ENCODE measurements around the gene TMA7.
A peak's percentile ranks its signal among the peaks of the same experiment; 100 is the strongest.

The TMA7 gene

DNA sequence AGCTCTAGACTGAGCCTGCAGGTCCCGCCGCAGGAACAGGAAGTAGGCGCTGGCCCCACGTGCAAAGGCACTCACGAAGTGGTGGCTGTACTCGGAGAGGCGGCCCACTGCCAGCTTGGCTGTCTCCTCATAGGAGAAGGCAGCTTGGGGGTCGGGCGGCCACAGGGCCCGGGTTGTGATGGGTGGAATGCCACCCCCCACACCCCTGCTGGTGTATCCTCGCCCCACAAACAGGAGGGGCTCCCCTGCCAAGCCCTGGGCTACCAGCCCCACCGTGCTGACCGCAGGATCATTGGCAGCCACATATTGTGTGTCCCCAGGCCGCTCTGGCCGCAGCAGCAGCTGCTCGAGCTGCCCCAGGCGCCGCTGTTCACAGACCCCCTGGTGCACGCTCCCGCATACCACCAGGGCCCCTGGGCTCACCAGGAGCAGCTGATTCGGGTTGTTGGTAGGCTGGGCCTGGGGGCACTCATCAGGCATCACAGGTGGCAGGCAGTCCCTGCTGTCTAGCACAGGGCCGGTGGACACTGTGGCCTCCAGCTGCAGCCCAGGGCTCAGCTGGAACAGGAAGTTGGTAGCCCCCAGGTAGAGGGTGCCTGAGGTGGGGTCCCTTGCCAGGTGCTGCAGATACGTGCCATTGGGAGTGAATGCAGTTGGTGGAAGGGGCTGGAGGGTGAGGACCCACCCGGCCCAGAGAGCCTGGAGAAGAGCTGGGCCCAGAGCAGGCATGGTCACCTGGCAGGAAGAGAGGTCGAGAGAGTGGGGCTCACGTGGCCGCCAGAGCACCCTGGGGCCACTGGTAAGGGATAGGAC is 16.0 kb upstream of the TMA7 start:
- no peak for DNase-seq

DNA sequence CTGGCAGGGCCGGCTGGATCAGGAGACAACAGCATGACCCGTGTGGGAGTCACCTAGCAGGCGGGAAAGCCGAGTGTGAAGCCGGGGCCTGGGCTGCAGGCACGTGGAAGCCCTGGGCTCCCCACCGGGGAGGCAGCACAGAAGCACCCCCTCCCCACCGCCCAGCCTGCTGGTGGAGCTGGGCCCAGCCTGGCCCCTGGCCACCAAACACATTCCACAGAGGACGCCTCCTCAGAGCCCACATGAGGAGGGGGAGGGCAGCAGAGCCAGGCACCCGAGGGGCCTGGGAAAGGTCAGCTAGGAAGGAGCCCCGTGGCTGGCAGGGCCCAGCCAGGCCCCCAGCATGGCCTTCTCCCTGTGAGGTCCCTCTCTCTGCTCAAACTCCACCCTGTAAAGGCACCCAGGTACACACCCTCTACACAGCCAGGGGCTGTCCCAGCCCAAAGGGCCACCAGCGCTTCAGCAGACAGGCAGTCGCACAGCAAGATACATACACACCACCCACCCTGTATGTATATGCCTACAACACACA is 14.7 kb upstream of the TMA7 start:
- no peak for DNase-seq

DNA sequence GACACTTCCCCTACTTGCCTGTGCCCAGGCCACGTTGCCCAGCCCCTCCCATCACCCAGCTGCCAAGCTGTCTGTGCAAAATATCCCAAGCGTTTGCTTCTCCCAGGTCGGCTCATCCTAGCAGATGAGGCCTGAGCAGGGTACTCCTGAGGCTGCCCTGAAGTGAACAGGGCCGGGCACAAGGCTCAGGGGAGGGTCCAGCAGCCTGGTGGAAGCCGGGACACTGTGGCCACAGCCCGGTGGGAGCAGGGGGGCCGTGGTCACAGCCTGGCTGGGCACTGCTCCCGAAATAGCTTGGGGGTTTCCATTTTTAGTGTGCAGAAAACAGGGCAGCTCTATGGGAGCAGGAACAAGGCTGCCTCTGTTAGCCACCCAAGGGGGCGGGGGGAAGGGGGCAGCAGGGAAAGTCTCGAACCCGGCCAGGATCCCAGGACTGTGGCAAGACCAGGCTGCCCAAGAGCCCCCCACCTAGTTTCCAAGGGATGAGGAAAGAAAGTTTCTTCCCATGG is 13.6 kb upstream of the TMA7 start:
- no peak for DNase-seq

DNA sequence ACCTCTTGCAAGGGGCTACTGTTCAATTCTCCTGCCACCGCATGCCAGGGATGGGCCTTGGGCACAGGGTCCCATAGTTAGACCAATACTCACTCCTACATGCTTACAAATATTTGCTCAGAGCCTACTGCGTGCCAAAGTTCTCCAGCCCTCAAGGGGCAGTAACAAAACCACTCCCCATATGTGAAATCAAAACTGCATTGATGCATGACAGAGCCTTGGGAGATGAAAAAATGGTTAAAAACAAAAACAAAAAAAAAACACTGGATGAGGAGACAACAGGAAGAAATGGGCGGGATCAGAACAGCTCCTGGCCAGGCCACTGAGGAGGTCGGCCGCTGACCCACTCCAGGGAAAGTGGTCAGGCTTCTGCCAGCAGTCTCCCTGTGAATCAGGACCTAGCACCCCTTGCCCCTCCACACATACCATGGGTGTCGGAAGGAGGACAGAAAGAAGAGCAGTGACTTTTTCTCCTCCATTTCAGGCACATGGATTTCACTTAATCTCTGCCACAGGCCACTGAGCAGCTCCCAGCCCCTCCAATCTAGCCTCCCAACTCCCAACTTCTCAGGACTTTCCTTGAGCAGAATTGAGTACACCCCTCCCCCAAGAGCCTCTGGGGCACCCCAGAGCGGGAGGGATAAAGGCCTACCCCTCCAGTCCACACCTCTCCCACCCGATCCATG is 13.0 kb upstream of the TMA7 start:
- no peak for DNase-seq

DNA sequence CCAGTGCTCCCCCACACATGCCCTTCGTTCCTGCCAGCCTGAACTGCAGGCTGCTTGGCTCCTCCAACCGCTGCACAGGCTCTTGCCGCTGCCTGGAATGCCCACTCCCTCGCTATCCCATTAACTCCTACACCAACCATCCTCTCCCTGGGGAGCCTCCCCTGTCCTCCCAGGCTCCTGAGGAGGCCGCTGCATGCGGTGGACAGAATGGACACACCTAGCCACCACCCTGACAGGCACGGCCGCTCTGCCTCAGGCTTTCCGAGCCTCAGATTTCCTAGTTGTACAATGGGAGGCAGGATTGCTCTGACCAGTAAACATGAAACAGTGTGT is 12.5 kb upstream of the TMA7 start:
- DNase-seq, result no peak

DNA sequence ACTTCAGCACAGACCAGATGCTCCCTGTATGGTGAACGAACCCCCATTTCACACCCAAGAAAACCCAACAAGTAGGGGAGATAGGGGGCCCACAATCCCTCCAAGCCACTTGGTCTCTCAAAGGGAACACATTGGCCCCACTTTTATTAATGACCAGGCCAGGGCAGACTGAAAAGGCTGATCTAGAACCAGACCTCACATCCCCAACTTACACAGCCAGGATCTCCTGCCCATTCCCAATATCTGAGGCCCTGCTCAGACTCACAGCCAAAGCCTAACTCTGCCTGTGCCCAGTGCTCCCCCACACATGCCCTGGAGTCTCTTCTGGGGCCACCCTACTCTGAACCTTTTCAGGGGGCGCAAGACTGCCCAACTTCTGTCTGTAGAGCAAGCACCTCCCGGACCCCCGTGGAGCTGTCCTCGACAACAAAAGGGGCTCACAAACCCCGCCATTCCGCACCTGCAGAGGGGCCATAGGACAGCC is 11.9 kb upstream of the TMA7 start:
- DNase-seq, result no peak

DNA sequence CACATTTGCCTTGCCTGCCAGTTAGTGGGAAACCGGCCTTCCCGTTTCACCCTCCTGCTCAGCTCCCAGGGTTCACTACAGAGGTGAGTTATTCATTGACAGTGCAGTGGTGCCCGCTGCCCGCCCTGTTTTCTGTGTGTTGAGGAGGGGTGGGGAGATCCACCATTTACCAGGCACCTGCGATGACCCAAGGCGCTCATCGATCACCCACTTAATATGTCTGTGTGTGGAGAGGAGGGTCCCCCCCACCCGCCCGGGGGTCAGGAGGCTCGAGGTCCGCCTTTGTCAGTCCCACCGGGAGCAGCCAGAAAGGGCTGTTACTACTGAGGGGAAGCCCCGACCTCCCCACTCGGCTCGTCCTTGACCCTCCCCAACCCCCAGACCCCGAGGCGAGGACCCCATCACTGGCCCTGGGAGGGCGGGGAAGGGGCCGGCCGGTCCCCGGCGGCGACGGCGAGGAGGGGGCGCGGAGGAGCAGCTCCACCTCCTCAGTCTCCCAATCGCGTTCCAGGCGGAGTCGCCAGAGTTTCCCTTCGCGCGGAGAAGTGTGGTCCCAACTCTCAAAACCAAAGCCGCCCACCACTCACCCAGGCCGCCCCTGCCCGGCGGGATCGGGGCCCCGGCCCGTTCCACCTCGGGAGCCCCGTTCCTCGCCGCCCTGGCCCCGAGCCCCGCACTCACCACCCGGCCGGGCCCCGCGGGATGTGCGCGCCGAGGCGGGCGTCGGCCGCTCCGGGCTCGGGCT is 11.3 kb upstream of the TMA7 start:
- no peak for DNase-seq

DNA sequence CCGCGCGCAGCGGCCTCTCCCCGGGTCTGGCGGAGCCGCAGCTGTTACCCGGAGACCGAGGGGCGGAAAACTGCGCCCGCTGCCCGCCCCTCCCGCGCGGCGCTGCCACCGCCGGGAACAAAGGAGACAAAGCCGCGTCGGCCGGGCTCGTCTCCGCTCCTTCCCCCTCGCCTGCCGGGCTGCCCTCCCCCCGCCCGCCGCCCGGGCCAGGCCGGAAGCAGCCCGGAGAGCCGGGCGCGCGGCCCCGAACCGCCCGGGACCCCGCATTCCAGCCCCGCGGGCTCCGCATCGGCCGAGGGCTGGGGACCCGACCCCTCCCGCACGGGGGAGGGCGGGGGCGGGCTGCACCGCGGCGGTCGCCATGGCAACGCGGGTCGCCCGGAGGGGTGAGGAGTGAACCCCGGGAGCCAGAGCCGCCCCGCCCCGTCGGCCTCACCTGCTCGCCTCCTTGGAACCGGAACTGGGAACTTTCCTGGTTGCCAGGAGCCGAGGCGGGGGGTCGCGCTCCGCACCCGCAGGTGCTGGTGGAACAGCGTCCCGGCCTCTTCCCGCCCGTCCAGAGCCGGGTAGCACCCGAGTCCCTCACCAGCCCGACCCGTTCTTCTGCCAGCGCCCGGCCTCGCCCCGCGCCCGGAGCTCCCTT is 10.6 kb upstream of the TMA7 start:
- DNase-seq, result peak; percentile 38 to 75

DNA sequence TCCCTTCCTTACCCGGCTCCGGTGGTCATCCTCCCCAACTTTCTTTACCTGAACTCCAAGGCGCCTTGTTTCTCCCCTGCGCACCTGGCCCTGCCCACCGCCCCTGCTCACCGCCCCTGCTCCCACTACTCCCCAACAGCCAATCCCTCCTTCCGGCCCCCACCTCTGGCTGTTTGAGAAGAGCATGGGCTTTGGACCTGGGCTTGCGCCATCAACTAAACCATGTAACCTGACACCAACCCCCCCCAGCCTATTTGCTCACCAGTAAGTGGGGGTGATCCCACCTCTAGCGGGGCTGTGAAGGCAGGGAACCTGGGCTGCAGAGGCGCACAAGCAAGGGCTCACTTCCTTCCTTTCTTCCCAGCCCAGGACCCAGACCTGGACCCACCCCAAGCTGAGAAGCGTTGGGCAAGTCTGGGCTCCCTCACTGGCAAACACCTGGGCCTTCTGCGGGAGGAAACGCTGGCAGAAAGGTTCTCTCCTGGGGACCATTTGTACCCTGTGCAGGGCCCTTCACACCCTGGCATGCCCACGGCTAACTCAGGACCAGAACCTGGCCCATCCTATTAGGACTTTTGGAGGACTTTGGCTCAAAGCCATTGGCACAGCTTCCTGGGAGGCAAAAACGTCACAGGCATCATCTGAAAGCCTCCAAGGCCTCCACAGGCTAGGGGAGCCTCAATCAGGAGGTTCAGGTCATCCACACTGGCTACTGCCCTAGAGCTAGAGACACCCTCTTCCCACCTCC is 9.9 kb upstream of the TMA7 start, which contains the start of gene PLXNB1:
TSS of gene PLXNB1 (minus strand) at position 127 of the 748 bp plus-strand sequence. CDS start 5,475 bp downstream, outside the sequence.
- peak; percentile 55 to 74 for DNase-seq

DNA sequence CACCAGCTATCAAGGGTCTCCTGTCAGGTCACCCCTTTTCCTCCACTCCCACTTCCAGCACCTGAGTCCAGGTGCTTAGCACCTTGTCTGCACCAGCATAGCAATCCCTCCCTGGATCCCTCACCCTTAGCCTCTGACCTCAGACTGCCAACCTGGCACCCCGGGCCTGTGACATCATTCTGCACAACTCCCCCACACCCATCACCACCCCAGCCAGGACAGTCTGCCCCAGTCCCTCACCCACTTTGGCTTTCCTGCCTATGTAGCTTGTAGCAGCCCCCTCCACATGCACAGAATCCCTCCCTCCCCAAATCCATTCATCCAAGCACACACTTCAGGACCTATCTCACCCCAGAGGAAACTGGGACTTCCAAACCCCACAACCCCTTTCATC is 9.4 kb upstream of the TMA7 start:
- no peak for DNase-seq

DNA sequence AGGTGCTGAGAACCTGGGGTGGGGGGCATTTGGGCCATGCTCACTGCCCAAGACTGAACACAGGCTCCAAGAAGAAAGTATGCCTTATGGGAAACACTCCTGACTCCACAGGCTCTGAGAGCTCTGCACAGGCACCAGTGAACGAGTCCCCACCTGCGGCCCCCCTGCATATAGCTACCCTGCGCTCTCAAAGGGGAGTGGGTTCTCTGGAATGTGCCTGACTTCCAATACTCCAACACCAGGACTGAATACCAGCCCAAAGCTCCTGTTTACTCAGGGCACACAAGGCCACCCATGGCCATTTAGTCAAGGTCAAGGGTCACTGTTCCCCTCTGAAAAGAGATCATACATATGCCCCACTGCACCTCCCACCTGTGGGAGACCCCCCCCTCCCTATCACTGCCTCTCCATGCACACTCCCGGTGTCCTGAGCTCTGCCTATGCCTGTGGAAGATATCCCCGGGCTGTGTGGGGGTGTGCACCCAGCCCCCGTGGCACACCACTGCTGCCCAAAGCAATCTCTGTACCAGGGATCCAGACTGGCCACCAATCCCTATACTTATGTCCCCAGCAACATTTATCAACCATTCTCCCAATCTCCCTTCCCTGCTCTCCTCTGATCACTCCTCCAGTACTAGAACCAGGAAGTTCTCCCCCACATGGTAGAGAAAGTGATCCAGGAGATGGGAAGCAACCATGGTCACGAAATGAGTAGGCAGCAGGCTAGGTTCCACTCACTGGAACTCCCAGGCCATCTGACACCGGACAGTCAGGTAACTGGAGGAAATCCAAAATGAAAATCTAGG is 8.6 kb upstream of the TMA7 start:
- no peak for DNase-seq

DNA sequence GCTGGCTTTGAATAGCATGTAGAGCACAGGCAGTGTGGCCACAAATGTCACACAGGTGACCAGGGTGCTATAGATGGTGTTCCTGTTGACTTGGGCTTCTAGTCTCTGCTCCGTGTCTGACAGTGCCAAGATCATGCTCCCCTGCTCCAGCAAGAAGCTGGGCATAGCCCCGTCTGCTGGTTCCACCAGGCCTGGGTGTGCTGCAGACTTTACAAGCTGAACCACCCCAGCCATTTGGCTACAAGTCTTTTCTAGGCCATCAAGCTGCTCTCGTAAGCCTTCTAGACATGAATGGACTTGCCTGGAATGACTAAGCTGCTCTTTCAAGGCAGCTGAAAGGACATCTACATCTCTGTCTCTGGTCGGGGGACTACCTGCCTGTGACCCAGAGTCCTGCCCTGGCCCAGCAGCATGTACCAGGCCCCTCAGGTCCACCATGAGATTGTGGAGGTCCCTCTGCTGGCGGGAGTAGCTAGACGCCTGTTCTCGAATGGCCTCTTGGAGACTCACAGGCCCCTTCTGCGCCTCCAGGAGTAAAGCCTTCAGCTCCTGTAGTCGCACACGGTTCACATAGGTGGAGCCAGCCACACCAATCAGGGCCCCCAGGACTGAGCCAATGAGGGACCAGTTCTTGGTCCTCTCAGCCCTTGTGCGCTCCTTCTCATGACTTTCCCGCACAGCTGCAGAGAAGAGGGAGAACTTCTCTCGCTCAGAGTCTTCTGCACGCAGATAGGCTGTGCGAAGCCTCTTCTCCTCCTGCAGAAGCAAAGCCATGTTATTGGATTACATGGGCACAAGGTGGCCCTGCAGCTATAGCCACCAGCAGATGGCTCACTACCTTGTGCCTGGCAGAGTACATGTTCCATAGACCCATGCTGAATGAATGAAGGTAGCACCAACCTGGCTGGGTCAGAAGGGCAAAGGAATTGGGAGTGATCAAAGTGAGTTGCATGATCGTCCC is 7.4 kb upstream of the TMA7 start:
- DNase-seq, result no peak

DNA sequence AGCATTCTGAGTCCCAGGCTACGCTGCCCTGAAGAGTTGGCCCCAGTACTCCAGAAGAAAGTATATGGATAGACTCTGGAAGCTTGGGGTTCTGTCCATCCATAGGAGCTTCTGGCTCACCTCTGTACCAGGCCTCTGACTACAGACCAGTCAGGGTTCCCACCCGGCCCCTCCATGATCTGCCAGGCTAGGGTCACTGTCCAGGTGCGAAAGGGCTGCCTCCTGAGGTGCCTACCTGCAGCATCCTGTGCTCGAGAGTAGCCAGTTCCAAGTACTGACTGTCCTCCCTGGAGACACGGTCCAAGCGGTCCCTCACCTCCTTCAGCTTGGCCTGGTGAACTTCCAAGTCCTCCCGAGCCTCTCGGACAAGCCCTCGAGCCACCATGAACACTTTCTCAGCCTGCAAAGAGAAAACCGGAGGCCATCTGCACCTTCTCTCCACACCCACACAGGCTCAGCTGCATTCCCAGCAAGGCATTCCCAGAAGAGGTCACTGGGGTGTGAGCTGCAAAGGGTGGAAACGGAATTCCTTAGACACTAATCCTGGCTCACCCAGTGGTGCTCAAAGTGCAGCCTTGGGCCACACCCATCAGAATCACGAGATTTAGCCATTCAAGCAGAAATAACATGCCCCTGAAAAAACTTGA is 6.5 kb upstream of the TMA7 start:
- DNase-seq, result no peak

DNA sequence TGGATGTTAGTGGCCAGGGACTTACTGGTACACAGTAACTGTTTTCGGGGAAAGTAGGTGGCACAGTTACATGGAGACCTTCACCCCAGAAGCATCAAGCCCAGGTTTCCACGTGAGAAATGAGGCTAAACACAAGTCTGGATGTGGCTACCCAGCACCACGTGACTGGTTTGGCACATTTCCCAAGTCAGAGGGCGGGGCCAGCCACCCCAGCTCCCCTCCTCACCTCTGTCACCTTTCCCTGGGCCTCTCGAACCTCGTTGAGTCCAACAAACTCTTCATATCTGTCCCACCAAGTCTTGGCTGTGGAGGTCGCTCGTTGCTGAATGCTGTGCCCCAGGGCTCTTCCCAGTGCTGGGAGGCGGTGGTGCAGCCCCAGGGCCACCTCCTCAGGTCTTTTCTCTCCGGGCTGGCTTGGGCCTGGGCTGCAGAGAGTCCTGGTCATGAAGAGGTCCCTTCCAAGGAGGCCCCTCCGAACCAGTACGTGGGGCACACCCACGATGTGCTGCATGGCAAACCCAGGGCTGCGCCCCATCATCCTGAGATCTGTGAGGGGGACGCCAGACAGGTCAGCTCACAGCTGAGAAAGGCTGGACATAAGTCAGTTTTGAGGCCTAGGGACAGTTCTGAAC is 5.3 kb upstream of the TMA7 start:
- no peak for DNase-seq

DNA sequence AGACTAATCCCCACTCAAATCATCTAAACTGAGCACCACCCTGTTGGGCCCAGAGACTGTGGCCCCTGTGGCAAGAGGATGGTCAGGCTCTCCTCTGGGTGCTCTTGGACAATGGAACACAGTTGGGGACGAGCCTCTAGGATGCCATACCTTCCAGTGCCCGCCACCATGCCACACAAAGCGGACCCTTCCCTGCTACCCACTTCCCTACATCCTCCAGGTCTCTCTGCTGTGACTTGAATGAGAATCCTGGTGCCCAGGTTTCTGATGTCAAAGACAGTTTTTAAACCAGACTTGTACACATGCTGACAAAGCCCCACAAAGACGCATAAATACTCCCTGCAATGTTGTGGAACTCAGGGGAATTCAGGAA is 4.8 kb upstream of the TMA7 start:
- no peak for DNase-seq

DNA sequence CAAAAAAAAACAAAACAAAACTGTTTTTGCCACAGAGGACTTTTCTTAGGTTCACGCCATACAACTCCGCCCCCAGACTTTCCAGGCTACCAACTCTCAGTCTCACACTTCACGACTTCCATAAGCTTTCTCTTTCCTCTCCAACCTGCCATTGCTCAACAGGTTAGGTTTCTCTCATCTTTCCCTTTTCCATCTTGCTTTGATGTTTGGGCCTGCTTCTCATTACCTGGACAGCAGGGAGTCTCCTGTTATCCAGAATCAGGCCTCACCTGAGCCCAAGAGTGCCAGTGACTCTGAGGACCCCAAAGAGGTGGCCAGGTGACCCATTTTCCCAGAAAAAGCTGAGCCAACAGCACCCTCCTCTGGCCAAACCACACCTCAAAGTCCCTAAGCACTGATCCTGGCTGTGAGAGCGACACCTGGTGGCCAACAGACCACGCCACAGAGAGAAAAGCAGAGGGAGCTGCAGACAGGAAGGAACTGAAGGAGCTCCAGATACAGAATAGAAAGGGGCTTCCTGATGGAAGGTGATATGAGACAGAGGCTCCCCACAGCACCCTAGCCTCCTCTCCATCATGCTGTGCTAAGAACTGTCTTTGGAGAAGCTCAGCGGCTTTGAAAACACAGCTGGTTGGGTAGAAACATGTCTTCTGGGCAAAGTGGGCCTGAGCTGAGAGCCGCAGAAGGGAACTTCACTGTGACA is 4.1 kb upstream of the TMA7 start:
- DNase-seq, result peak; percentile 76

DNA sequence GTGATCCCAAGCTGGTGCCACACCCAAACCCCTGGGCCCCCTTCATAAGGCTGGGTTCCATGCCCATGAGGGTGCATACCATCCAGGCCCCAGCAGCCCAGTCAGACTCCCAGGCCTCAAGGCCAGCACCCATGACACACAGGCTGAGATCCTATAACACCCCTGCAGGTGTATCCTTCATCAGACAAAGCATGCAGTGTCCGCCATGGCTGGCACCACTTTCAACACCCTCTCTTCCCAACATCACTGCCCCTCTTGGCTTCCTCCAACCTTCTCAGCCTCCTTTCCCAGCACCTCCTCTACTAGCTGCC is 3.6 kb upstream of the TMA7 start:
- no peak for DNase-seq

DNA sequence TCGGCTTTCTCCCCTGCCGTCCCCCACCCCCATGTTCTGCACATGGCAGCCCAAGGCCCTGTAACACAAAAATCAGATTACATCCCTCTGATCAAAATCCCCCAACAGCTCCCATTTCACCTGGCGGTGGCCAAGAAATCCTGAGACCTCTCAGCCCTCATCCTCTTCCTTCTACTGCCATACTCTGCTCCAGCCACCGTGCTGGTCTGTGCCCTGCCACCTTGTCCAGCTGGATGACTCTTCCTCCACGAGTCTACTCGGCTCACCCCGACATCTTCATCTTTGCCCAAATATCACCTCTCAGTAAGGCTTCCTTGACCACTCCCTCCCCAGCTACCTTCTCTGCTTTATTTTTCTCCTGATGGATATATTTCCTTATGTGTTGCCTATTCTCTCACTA is 3.2 kb upstream of the TMA7 start:
- DNase-seq, result no peak
